ENCODE data around the gene SH3BGRL3. TPM values are rescaled to one million over a fixed set of nuclear protein-coding genes. Genes with fewer than 3 reads are reported as not detected.

The SH3BGRL3 gene
- total RNA-seq, 1 donor from 2014 or later: 258 TPM

DNA sequence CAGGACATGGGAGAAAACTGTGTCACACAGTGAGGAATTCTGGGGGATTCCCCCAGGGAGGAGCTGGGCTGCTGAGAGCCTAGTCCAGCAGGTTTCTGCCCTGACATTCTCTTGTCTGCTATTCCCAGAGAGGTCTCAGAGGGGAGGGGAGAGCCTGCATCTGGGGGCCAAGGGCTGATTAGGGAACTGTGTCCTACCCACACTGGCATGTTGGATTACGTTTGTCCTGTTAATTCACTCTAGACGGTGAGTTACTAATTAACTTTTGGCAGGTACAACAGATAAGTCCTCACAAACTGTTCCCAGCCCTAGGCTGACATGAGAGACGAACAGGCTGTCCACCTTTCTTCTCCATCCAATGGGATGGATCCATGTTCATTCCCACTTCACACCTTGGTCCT is 2.6 kb upstream of the SH3BGRL3 start:
- no peak for DNase-seq (ENCODE audit: extremely low read depth, low read depth, low spot score)

GRCh38 chr1:26277719-26278118 is 2.2 kb upstream of the SH3BGRL3 start:
- no peak for DNase-seq (ENCODE audit: extremely low read depth, low read depth, low spot score)

DNA sequence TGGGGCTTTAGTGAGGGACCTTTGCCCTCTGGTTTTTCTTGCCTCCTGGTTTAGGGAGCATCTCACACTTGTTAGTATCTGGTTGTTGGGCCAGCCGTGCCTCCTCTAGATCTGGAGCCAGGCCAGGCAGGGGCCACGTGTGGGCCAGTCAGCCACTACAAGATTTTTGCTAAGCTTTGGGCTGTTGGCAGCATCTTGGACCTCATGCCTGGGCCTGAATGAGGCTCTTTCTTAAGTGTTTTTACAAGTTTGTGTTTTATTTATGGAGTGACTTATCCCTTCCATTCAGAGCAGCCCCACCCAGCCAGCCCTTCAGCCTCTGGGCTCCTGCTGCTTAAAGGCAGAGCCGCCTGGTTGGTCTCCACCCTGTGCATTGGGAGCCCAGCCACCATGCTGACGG is 1.6 kb upstream of the SH3BGRL3 start:
- no peak for DNase-seq (ENCODE audit: extremely low read depth, low read depth, low spot score)

GRCh38 chr1:26278724-26279455 is 996 bp upstream of the SH3BGRL3 start:
- no peak for DNase-seq (ENCODE audit: extremely low read depth, low read depth, low spot score)

- no peak for DNase-seq (ENCODE audit: extremely low read depth, low read depth, low spot score)
Measured at GRCh38 chr1:26280333-26281042, 602 bp downstream of the SH3BGRL3 start.

DNA sequence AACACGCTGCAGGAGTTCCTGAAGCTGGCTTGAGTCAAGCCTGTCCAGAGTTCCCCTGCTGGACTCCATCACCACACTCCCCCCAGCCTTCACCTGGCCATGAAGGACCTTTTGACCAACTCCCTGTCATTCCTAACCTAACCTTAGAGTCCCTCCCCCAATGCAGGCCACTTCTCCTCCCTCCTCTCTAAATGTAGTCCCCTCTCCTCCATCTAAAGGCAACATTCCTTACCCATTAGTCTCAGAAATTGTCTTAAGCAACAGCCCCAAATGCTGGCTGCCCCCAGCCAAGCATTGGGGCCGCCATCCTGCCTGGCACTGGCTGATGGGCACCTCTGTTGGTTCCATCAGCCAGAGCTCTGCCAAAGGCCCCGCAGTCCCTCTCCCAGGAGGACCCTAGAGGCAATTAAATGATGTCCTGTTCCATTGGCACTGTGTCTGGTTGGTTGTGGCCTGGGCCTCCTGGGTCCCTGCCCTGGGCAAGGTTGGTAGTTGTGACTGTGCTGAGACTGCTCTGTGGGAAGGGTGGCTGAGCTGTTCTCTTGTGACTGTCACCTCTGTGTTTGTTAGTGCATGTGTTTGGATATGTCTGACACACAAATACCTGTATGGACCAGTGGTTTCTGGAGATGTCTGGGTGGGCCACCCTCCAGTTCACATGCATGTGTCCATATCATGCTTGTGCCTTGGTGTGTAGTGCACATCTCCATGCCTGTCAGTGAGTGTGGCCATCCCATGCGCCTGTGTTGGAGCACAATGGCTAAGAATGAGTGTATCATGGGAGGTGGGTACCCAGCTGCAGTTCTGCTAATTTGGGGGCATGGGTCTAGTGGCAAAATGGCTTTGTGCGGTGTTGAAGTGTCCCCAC is 1.4 kb downstream of the SH3BGRL3 start:
- DNase-seq (ENCODE audit: extremely low read depth, low read depth, low spot score): no peak

GRCh38 chr1:26281971-26282370 is 2.1 kb downstream of the SH3BGRL3 start:
- DNase-seq (ENCODE audit: extremely low read depth, low read depth, low spot score): no peak

GRCh38 chr1:26282401-26282918 is 2.6 kb downstream of the SH3BGRL3 start:
- DNase-seq (ENCODE audit: extremely low read depth, low read depth, low spot score): no peak

- no peak for DNase-seq (ENCODE audit: extremely low read depth, low read depth, low spot score)
Measured at GRCh38 chr1:26283279-26283853, 3.5 kb downstream of the SH3BGRL3 start.

- no peak for DNase-seq (ENCODE audit: extremely low read depth, low read depth, low spot score)
Measured at GRCh38 chr1:26283871-26284596, 4.1 kb downstream of the SH3BGRL3 start.

- DNase-seq (ENCODE audit: extremely low read depth, low read depth, low spot score): no peak
Measured at GRCh38 chr1:26284597-26285347, 4.9 kb downstream of the SH3BGRL3 start.

- no peak for DNase-seq (ENCODE audit: extremely low read depth, low read depth, low spot score)
Measured at GRCh38 chr1:26285366-26286063, 5.6 kb downstream of the SH3BGRL3 start.

DNA sequence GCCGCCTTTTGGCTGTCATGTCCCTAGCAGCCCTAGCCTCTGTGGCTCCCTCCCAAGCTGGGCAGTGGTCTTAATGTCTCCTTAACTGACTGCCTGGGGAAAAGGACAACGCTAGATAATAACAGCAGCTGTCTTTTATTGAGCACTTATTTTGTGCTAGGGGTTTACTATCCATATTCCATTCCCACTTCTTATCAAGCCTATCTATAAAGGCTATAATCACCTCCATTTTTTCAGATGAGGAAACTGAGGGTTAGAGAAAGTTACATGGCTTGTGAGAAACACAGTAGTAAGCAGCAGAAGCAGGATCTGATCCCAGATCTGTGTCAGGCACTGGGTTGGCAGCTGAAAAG is 6.2 kb downstream of the SH3BGRL3 start:
- DNase-seq (ENCODE audit: extremely low read depth, low read depth, low spot score): no peak

DNA sequence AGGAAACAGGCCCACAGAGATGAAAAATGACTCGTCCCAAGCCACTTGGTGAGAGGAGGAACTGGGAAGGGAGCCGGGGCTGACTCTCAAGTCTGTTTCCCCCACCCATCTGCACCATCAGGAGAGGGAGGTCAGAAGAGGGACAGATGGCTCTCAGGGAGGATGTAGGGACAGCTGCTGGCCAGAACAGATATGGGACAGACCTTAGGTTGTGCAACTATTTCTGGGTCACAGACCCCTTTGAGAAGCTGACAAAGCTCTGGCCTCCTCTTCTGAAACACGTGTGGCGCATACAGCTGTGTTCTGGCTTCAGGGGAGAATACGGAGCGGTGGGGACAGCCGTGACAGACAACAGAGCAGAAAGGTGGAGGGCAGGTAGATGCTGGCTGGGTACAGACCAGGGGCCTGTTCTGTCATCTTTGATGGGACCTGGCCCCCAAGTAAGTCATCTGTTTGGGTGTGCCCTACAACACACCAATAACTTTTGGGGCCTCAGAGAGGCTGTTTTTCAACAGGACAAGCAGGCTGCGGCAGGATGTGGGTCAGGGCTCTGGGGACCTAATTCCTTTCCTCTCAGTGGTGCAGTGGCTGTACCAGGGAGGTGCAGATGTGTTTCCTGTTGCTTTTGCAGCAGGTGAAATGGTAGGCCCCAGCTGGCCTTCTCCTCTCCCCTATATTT is 7.3 kb downstream of the SH3BGRL3 start:
- no peak for DNase-seq (ENCODE audit: extremely low read depth, low read depth, low spot score)

GRCh38 chr1:26287811-26288210 is 7.9 kb downstream of the SH3BGRL3 start:
- DNase-seq (ENCODE audit: extremely low read depth, low read depth, low spot score): no peak

GRCh38 chr1:26288311-26288941 is 8.5 kb downstream of the SH3BGRL3 start:
- no peak for DNase-seq (ENCODE audit: extremely low read depth, low read depth, low spot score)

- DNase-seq (ENCODE audit: extremely low read depth, low read depth, low spot score): no peak
Measured at GRCh38 chr1:26289158-26290059, 9.5 kb downstream of the SH3BGRL3 start.

Data from glomerular endothelial cell (primary cell).